ENCODE results near the gene DSCAM. TPM values are rescaled to one million over a fixed set of nuclear protein-coding genes. Genes with fewer than 3 reads are reported as not detected.

Gene DSCAM
- total and polyA plus RNA-seq, 5 donors, result under 0.01 TPM; not detected in 4

GRCh38 chr21:40496116-40496515 lies 350.8 kb downstream of the DSCAM start:
- DNase-seq (no peak), ATAC-seq (no peak)
- intact Hi-C loops (cut with DNase I), result no loop called here
- no peaks in the 10 kb centered on the region for H3K4me1 ChIP-seq (ENCODE audit: control insufficient read depth, insufficient read depth, low read length)
- no peak overlapping the region for H3K27ac ChIP-seq (ENCODE audit: low read length)
- H3K9me3 ChIP-seq (ENCODE audit: control insufficient read depth, low read length), result no peaks in the 10 kb centered on the region
- no peaks in the 10 kb centered on the region for H3K27me3 ChIP-seq (ENCODE audit: control insufficient read depth, insufficient read depth)
- no peak overlapping the region for H3K4me3 ChIP-seq (ENCODE audit: low read length)

DNA sequence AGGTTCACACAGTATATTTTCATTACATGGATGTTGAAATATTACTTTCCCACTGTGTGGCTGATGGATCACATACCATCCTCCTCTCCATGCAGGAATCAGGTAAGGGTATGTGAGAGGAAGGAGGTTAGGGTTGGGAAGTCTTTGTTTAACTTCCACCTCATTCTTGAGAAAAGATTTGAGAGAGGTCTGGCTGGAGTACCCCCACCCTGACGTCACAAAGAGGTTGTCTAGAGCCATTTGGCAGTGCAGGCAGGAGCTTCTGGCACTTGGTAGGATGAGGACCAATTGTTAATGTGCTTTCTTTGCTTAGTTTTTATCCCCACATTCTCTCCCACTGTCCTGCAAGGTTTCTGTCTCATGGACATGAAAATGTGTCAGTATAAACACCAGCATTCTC lies 356.6 kb downstream of the DSCAM start:
- H3K27ac ChIP-seq (ENCODE audit: low read length), result no peak overlapping the region
- H3K4me1 ChIP-seq (ENCODE audit: control insufficient read depth, insufficient read depth, low read length), result no peaks in the 10 kb centered on the region
- H3K4me3 ChIP-seq (ENCODE audit: low read length), result no peak overlapping the region
- ATAC-seq, result no peak
- no peaks in the 10 kb centered on the region for H3K27me3 ChIP-seq (ENCODE audit: control insufficient read depth, insufficient read depth)
- DNase-seq, result no peak
- intact Hi-C loops (cut with DNase I), result no loop called here
- H3K9me3 ChIP-seq (ENCODE audit: control insufficient read depth, low read length), result no peaks in the 10 kb centered on the region
- 75% methylated on average over 1 of the region's 1 CpG for WGBS

DNA sequence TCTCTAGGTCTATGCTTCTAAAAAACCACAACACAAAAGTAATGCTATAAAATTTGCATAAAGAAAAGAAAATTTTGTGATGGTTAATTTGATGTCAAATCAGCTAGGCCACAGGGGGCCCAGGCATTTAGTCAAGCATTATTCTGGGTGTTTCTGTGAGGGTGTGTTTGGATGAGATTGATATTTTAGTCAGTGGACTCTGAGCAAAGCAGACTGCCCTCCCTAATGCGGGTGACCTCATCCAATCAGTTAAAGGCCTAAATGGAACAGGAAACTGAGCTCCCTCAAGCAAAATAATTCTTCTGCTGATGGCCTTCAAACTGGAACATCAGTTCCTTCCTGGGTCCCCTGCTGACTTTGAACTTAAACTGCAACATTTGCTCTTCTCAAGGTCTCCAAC lies 358.0 kb downstream of the DSCAM start:
- WGBS, result 77% methylated on average over 1 of the region's 1 CpG
- no peak for DNase-seq
- no peak overlapping the region for H3K27ac ChIP-seq (ENCODE audit: low read length)
- H3K9me3 ChIP-seq (ENCODE audit: control insufficient read depth, low read length), result no peaks in the 10 kb centered on the region
- ATAC-seq, result no peak
- no peaks in the 10 kb centered on the region for H3K4me1 ChIP-seq (ENCODE audit: control insufficient read depth, insufficient read depth, low read length)
- no peak overlapping the region for H3K4me3 ChIP-seq (ENCODE audit: low read length)
- intact Hi-C loops (cut with DNase I), result no loop called here
- H3K27me3 ChIP-seq (ENCODE audit: control insufficient read depth, insufficient read depth), result no peaks in the 10 kb centered on the region

DNA sequence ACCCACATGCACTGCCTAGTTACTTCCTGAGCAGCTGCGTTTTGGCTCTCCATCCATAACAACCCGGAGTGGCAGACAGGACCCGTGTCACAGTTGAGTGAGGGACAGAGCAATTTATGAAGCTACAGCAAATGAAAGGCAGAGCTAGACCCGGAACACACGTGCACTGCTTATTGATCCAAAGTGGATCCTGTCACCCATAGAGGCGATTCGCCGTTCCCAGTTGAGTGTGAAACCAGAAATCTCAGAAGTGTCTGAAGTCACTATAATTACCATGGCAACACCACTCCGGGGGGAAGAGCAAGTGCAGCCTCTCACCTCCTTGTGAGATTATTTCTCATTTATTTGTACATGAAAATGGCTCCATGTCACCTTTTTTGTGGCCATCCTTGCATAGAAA lies 365.2 kb downstream of the DSCAM start:
- no peaks in the 10 kb centered on the region for H3K9me3 ChIP-seq (ENCODE audit: control insufficient read depth, low read length)
- H3K27ac ChIP-seq (ENCODE audit: low read length), result no peak overlapping the region
- no peaks in the 10 kb centered on the region for H3K27me3 ChIP-seq (ENCODE audit: control insufficient read depth, insufficient read depth)
- intact Hi-C loops (cut with DNase I), result no loop called here
- ATAC-seq, result no peak
- DNase-seq, result no peak
- no peak overlapping the region for H3K4me3 ChIP-seq (ENCODE audit: low read length)
- 83% methylated on average over 9 of the region's 9 CpGs for WGBS
- no peaks in the 10 kb centered on the region for H3K4me1 ChIP-seq (ENCODE audit: control insufficient read depth, insufficient read depth, low read length)

GRCh38 chr21:40474513-40474912 lies 372.4 kb downstream of the DSCAM start:
- Histone ChIP-seq H3K9me3 (ENCODE audit: control insufficient read depth, low read length) (no peaks in the 10 kb centered on the region), H3K27me3 (ENCODE audit: control insufficient read depth, insufficient read depth) (no peaks in the 10 kb centered on the region), H3K4me1 (ENCODE audit: control insufficient read depth, insufficient read depth, low read length) (no peaks in the 10 kb centered on the region), H3K27ac (ENCODE audit: low read length) (no peak overlapping the region), H3K4me3 (ENCODE audit: low read length) (no peak overlapping the region)
- ATAC-seq, result no peak
- intact Hi-C loops (cut with DNase I), result loop anchor here in 2 of 4 donors (5.0 kb wide), 2 partner anchors 593 to 598 kb away; no protein-coding TSS in a partner anchor
- 95% methylated on average over 15 of the region's 15 CpGs for WGBS
- DNase-seq, result no peak

GRCh38 chr21:40472013-40472412 lies 374.9 kb downstream of the DSCAM start:
- WGBS, result 53% methylated on average over 4 of the region's 4 CpGs
- ATAC-seq, result no peak
- Histone ChIP-seq H3K4me3 (ENCODE audit: low read length) (no peak overlapping the region), H3K4me1 (ENCODE audit: control insufficient read depth, insufficient read depth, low read length) (no peaks in the 10 kb centered on the region), H3K9me3 (ENCODE audit: control insufficient read depth, low read length) (no peaks in the 10 kb centered on the region), H3K27me3 (ENCODE audit: control insufficient read depth, insufficient read depth) (no peaks in the 10 kb centered on the region), H3K27ac (ENCODE audit: low read length) (no peak overlapping the region)
- intact Hi-C loops (cut with DNase I), result loop anchor here in 2 of 4 donors (5.0 kb wide), 2 partner anchors 595 to 600 kb away; no protein-coding TSS in a partner anchor
- no peak for DNase-seq

- 68% methylated on average over 2 of the region's 2 CpGs for WGBS
- Histone ChIP-seq H3K4me3 (ENCODE audit: low read length) (no peak overlapping the region), H3K4me1 (ENCODE audit: control insufficient read depth, insufficient read depth, low read length) (no peaks in the 10 kb centered on the region), H3K27ac (ENCODE audit: low read length) (no peak overlapping the region), H3K27me3 (ENCODE audit: control insufficient read depth, insufficient read depth) (no peaks in the 10 kb centered on the region), H3K9me3 (ENCODE audit: control insufficient read depth, low read length) (no peaks in the 10 kb centered on the region)
- ATAC-seq (no peak), DNase-seq (no peak)
- intact Hi-C loops (cut with DNase I), result loop anchor here in 2 of 4 donors (5.0 kb wide), 2 partner anchors 596 to 601 kb away; no protein-coding TSS in a partner anchor
Observed at GRCh38 chr21:40471103-40471502, 375.9 kb downstream of the DSCAM start.

DNA sequence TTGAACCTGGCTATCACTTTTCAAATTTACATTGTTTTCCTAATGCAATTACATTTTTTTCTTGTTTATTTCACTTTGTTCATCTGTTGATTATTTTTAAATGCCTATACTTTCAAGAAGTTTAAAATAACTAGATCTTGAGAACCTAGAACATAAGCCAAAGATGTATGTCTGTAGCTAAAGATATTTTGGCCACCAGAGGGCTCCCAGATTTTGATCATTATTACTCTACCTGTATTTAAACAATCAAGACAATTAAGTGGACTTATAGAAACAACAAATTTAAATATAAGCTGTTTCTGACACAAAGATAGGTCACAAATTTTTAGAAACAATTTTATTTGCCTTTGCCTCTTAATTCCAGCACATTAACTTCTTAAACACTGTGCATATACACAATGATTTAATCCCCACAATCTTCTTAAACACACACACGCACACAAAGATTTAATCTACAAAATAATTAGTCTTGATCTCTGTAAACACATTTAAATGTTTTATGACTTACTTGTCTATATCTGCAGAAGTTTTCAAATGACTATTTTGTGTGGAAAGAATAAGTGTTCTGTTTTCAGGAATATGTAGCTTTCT lies 380.0 kb downstream of the DSCAM start:
- no peak for ATAC-seq
- Histone ChIP-seq H3K4me3 (ENCODE audit: low read length) (no peak overlapping the region), H3K9me3 (ENCODE audit: control insufficient read depth, low read length) (no peaks in the 10 kb centered on the region), H3K27ac (ENCODE audit: low read length) (no peak overlapping the region), H3K27me3 (ENCODE audit: control insufficient read depth, insufficient read depth) (no peaks in the 10 kb centered on the region), H3K4me1 (ENCODE audit: control insufficient read depth, insufficient read depth, low read length) (no peaks in the 10 kb centered on the region)
- no peak for DNase-seq
- 91% methylated on average over 1 of the region's 1 CpG for WGBS
- intact Hi-C loops (cut with DNase I), result loop anchor here in 3 of 4 donors (5.0 to 10.0 kb wide), 3 partner anchors 375 to 600 kb away; partner anchors contain the start of gene DSCAM (in 1 of the 3)

DNA sequence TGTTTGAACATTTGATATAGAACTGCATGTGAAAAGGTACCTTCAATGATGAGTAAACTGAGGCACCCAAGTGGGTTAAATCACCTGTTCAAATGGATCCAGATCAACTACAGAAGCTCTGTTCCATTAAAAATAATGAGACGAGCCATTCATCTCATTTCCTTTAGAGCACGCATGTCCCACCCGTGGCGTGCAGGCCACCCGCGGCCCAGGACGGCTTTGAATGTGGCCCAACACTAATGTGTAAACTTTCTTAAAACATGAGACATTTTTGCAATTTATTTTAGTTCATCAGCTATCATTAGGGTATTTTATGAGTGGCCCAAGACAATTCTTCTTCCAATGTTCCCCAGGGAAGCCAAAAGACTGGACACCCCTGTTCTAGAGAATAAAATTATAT lies 381.6 kb downstream of the DSCAM start:
- DNase-seq (no peak), ATAC-seq (no peak)
- Histone ChIP-seq H3K27ac (ENCODE audit: low read length) (no peak overlapping the region), H3K9me3 (ENCODE audit: control insufficient read depth, low read length) (no peaks in the 10 kb centered on the region), H3K4me3 (ENCODE audit: low read length) (no peak overlapping the region), H3K27me3 (ENCODE audit: control insufficient read depth, insufficient read depth) (no peaks in the 10 kb centered on the region), H3K4me1 (ENCODE audit: control insufficient read depth, insufficient read depth, low read length) (no peaks in the 10 kb centered on the region)
- intact Hi-C loops (cut with DNase I), result loop anchor here in 3 of 4 donors (5.0 to 10.0 kb wide), 3 partner anchors 377 to 602 kb away; partner anchors contain the start of gene DSCAM (in 1 of the 3)
- 93% methylated on average over 7 of the region's 7 CpGs for WGBS

DNA sequence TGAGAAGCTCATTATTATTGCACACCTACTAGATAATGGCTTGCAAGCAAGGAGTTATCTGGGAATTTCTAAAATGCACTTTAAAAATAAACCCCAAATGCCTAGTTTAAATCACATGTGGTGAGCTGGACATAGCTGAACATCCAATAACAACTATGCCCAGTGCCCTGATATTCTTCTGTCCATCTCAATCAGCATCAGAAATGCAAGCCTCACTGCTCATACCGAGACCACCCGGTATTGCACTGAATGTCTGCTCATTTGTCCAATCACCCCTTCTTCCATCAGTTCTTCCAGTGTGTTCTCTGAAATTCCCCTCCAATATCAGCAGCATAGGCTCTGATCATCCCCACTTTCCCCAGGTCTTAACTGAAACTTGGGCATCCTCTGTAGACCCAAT lies 383.8 kb downstream of the DSCAM start:
- 94% methylated on average over 2 of the region's 2 CpGs for WGBS
- H3K9me3 ChIP-seq (ENCODE audit: control insufficient read depth, low read length), result no peaks in the 10 kb centered on the region
- no peak overlapping the region for H3K4me3 ChIP-seq (ENCODE audit: low read length)
- no peak overlapping the region for H3K27ac ChIP-seq (ENCODE audit: low read length)
- no peaks in the 10 kb centered on the region for H3K4me1 ChIP-seq (ENCODE audit: control insufficient read depth, insufficient read depth, low read length)
- DNase-seq (no peak), ATAC-seq (no peak)
- no peaks in the 10 kb centered on the region for H3K27me3 ChIP-seq (ENCODE audit: control insufficient read depth, insufficient read depth)
- intact Hi-C loops (cut with DNase I), result loop anchor here in 1 of 4 donors (10.0 kb wide), 1 partner anchor 382 kb away; the partner anchor contains the start of gene DSCAM

- WGBS, result 79% methylated on average over 1 of the region's 1 CpG
- intact Hi-C loops (cut with DNase I), result loop anchor here in 1 of 4 donors (10.0 kb wide), 1 partner anchor 384 kb away; the partner anchor contains the start of gene DSCAM
- H3K4me1 ChIP-seq (ENCODE audit: control insufficient read depth, insufficient read depth, low read length), result no peaks in the 10 kb centered on the region
- no peaks in the 10 kb centered on the region for H3K27me3 ChIP-seq (ENCODE audit: control insufficient read depth, insufficient read depth)
- H3K27ac ChIP-seq (ENCODE audit: low read length), result no peak overlapping the region
- DNase-seq (no peak), ATAC-seq (no peak)
- no peak overlapping the region for H3K4me3 ChIP-seq (ENCODE audit: low read length)
- no peaks in the 10 kb centered on the region for H3K9me3 ChIP-seq (ENCODE audit: control insufficient read depth, low read length)
Observed at GRCh38 chr21:40461008-40461407, 385.9 kb downstream of the DSCAM start.

Data from right cardiac atrium (tissue), 5 donors.